HG03175 (cell line): ENCODE results near the gene FRY.
"Not testable (repeated sequence)": the region's sequence is repeated elsewhere in the genome, so short reads cannot be mapped to it uniquely, and the experiment has no call there.

ENCODE experiments used
- ATAC-seq: cut with Tn5 transposase; IDR thresholded peaks from one replicate; pipeline ENCODE4 v1.9.1; 2021; ENCODE audit warnings: mild to moderate bottlenecking, moderate library complexity; ENCODE audit not compliant: unreplicated experiment

FRY gene

DNA sequence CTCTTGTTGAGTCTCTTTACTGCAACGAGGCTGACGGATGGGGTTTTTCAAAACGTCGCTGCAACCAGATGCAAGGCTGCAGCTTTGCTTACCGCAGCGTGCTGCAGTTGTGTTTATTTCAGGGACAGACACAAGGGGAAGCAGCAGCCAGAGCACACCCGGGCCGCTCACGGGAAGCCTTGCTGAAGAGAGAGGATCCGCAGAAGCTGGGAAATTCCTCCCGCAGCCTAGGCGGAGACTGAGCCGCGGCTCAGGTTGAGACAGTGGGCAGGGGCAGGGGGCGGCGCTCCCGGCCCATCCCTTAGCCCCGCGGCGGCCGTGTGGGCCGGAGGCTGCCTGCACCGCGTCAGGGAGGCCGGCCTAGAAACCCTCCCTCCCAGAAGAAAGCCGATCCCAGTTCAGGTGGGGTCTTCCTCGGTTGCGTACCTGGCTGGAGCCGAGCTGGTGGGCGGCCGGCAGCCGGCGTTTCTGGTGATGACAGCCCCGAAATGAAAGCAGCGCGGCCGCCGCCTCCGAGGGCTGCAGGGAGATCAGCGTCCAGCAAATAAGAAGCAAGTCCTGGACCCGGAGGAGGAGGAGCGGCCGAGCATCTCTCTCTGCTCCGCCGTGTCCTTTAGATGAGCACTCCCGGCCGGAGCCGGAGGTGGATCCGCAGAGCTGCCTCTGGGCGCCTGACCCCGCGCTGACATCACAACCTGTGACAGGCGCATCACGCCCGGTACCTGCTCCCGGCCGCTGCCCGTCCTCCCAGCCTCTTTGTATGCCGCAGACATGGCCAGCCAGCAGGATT is at the start of gene FRY:
Gene FRY, plus strand, starts transcription at position 750 of the 790 bp plus-strand sequence. Its CDS starts 22 bp downstream, at position 772.
- peak; percentile 80 for ATAC-seq

DNA sequence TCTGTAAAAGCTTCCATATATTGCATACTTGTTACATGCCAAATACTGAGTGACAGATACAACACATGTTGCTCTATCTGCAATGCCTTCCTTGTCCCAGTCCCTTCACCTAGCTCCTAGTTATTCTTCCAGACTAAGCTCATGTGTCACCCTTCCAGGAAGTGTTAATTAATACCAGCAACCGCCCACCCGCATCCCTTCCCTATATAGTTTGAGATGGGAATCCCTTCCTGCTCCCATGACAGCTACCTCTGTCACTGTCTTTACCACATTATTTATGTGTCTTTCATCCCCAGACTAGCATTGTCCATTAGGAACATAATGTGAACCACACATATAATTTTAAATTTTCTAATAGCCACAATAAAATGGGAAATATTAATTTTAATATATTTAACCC is 49.5 kb upstream of the FRY start:
- ATAC-seq = no peak

- no peak for ATAC-seq
These were observed 49.0 kb upstream of the FRY start for GRCh38 chr13:31982540-31982939.

GRCh38 chr13:31983696-31984095 is 47.9 kb upstream of the FRY start:
- not testable (repeated sequence) for ATAC-seq

DNA sequence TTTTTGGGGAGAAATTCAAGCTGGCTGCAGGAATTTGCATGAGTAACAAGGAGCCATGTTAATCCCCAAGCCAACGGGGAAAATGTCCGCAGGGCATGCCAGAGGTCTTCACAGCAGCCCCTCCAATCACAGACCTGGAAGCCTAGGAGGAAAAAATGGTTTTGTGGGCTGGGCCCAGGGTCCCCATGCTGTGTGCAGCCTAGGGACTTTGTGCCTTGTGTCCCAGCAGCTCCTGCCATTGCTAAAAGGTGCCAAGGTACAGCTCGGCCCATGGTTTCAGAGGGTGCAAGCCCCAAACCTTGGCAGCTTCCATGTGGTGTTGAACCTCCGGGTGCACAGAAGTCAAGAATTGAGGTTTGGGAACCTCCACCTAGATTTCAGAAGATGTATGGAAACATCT is 47.2 kb upstream of the FRY start:
- ATAC-seq = not testable (repeated sequence)

DNA sequence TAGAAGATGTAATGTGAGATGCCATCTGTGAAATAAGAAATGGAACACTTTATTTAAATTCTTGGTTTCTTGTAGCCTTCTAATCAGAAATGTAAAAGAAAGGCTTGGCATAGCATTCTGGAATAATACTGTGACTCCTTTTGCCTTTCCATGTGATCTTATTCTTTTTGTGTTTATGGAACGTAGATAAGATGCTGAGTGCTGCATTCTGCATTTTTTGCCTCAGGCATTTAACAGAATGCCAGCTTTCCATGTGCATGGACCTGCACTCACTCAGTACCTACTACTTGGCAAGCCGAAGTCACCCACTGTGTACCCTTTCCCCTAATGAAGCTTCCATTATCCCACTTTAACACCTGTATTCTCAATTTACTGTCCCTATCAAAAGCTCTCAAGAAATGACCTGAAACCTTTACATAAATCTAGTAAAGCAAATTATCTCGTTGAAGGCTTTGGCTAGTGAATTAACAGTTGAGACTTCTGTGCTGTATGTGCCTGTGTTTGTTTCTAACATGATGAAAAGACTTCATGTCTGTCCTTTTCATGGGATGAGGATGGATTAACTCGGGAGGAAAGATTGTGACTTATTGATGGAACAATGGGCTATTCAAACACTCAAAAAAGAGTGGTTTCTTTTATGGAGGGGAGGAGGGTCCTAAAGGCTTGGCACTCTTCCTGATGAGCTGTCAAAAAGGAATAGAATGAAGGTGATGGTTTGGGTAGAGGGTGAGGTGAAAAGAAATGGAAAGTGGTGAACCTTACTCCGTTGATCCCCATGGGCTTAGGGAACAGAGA is 44.7 kb upstream of the FRY start:
- ATAC-seq = no peak

GRCh38 chr13:31987535-31988170 is 43.9 kb upstream of the FRY start:
- no peak for ATAC-seq

- ATAC-seq = not testable (repeated sequence)
These were observed 37.2 kb upstream of the FRY start for GRCh38 chr13:31994367-31994766.

- ATAC-seq = no peak
These were observed 35.0 kb upstream of the FRY start for GRCh38 chr13:31996601-31997000.

DNA sequence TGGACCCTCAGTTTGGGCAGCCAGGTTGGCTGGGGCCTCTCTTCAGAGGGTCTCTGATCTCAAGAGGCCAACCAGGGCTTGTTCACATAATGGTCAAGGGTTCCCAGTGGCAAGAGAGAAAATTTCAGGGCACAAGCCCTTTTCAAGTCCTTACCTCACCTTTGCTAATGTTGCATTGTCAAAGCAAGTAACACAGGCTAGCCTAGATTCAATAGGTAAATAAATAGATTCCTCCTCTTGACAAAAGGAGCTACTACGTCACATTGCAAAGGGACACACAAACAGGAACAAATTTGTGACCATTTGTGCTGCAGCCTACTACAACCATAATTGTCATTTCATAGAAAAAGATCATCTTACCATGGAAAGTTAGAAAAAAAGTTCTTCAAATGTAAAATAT is 33.9 kb upstream of the FRY start:
- no peak for ATAC-seq

DNA sequence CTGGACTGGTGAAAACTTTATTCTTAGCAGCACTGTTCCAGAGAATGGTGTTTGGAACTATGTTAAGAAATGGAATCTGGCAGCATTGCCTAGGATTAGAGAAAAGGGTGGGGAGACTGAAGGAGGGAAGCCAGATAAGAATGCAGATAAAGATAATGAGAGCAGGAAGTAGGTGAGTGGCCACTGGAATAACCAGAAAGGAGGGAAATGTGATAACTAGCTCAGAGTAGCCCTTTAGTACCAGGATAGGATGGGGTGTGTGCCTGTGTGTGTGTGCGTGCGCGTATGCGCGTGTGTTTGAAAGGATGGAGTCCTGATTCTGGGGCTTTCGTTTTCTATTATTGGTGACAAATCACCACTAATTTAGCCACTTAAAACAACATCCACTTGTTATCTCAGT is 33.4 kb upstream of the FRY start:
- ATAC-seq = no peak

DNA sequence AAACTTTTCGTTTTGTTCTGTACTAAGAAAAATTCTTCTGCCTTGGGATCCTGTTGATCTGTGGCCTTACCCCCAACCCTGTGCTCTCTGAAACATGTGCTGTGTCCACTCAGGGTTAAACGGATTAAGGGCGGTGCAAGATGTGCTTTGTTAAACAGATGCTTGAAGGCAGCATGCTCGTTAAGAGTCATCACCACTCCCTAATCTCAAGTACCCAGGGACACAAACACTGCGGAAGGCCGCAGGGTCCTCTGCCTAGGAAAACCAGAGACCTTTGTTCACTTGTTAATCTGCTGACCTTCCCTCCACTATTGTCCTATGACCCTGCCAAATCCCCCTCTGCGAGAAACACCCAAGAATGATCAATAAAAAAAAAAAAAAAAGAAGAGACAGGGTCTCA is 30.8 kb upstream of the FRY start:
- ATAC-seq = not testable (repeated sequence)

DNA sequence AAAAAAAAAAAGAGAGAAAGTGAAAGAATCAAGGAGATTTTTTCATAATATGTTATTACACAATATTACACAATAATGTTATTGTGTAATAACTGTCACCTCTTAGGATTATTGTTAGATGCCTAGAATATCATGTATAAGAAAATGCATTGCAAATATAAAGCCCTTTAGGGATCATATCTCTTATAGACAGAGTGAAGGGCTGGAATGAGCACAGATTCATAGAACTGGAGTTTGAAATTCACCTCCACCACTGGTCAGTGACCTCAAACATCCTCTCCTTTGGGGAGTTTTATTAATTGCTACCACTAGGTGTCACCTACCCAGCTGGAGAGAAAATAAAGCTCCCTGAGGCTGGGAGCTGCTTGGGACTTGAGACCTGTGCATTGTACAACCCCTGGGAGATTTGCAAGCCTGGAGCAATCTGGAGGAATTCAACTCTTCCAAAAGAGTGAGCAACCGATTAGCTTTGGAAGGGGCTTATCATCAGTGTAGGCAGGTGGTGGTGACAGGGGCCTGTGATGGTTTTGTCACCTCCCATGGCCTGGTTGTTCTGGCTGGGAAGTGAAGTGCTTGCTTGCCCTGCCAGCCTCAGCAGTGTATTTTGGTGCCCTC is 30.3 kb upstream of the FRY start:
- ATAC-seq = peak; percentile 90

- no peak for ATAC-seq
These were observed 29.8 kb upstream of the FRY start for GRCh38 chr13:32001769-32002168.

DNA sequence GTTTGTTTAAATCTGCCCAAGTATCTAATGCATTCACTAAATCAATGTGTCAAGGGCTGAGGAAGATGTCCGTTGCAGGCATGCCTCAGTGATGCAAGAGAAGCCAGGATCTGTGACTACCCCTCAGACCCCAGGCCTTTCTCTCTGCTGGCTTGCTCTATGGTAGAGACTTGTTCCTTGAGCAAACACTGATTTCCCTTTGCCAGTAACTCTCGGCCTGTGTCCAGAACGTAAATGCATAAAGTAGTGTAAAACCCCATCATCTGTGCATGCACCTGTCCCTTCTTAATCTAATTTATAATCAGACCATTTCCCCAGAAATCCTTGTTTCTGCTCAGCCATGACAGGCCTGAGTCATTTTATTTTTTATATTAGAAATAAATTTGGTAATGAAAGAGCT is 28.7 kb upstream of the FRY start:
- ATAC-seq = no peak

DNA sequence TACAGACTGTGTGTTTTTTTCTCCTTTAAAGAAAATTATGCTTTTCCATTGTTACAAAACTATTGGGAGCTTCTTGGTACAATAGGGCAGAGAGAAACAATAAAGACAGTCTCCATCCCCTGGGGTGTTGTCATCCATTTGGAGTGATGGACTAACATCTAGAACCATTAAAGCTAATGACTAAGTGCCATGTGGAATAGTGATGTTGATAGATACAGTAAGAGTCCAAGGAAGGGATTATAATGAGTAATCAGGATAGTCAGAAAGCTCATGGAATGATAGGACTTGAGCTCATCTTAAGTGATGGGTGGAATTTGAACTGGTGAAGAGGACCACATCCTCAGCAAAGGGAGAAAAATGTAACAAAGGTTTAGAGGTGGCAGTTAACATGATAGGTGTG is 24.1 kb upstream of the FRY start:
- ATAC-seq = no peak

- ATAC-seq = no peak
These were observed 22.9 kb upstream of the FRY start for GRCh38 chr13:32008518-32009175.

GRCh38 chr13:32009362-32009761 is 22.2 kb upstream of the FRY start:
- no peak for ATAC-seq

DNA sequence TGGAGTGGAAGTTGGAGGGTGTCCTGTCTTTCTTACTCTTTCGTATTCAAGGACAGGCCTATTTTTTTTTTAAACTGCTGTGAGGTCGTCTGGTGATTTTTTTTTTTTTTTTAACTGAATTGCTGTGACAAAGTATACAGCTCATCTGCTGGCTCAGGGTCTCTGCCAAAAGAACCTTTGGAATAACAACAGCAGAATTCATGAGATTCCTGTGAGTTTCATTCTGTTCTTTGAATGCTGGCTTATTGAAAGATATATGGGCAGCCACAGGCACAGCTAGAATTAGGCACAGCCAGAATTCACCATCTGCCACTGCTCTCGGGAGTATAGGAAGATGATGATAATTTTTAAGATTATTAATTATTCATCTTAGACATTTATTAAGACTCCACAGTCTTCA is 21.4 kb upstream of the FRY start:
- no peak for ATAC-seq

DNA sequence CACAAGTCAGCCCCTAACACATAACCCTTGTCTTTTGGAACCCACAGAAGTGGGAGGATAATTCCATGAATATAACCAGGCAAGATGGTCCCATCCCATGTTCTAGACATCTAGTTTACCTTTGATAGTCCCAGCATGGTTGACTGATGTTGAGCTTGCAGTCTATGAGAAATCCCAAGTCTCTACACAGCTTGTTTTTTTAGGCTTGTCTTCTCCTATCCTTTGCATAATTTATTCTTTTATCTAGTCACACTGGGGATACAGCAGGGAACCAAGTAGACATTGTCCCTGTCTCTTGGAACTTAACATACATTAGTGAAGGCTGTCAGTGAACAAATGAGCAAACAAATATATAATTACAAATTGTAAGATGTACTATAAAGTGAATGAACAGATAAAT is 19.6 kb upstream of the FRY start:
- ATAC-seq = no peak

GRCh38 chr13:32013181-32013580 is 18.4 kb upstream of the FRY start:
- no peak for ATAC-seq
